Mesendoderm (in vitro differentiated cells): Measurements from ENCODE around the gene CCDC142.

Experiments
- DNase-seq: peaks from one replicate; pipeline ENCODE4 v3.0.0; 2013
- H2AK5ac ChIP-seq: 2 replicates; pipeline ENCODE4 v1.6.1; 2013; ENCODE audit warnings: low read length, inconsistent platforms
- H2BK120ac ChIP-seq: 2 replicates; pipeline ENCODE4 v1.6.1; 2013; ENCODE audit warnings: low read depth, mild to moderate bottlenecking, low read length, moderate library complexity, mixed read lengths
- H2BK15ac ChIP-seq: replicated peaks from 2 replicates; pipeline ENCODE4 v1.6.1; 2013; ENCODE audit warnings: low read depth, mild to moderate bottlenecking, moderate library complexity
- H2BK5ac ChIP-seq: 2 replicates; pipeline ENCODE4 v1.6.1; 2013; ENCODE audit warnings: low read length, inconsistent platforms
- H3K18ac ChIP-seq: 2 replicates; pipeline ENCODE4 v1.6.1; 2013; ENCODE audit warnings: mild to moderate bottlenecking, low read length, mixed read lengths
- H3K23ac ChIP-seq: one replicate; pipeline ENCODE4 v1.6.1; 2013; ENCODE audit warnings: low read length
- H3K27ac ChIP-seq: 2 replicates; pipeline ENCODE4 v1.5.1; 2013; ENCODE audit warnings: low read depth, mild to moderate bottlenecking, inconsistent platforms, low read length, moderate library complexity
- H3K27me3 ChIP-seq: 2 replicates; pipeline ENCODE4 v1.6.1; 2013; ENCODE audit warnings: low read length, control low read depth, mild to moderate bottlenecking, inconsistent platforms; ENCODE audit not compliant: insufficient read depth, poor library complexity
- H3K36me3 ChIP-seq: 2 replicates; pipeline ENCODE4 v1.6.1; 2013; ENCODE audit warnings: low read length, inconsistent platforms; ENCODE audit not compliant: control insufficient read depth, insufficient read depth
- H3K4ac ChIP-seq: one replicate; pipeline ENCODE4 v1.6.1; 2013; ENCODE audit warnings: low read depth, mild to moderate bottlenecking, low read length, moderate library complexity
- H3K4me1 ChIP-seq: 2 replicates; pipeline ENCODE4 v1.6.1; 2013; ENCODE audit warnings: low read depth, low read length, inconsistent platforms; ENCODE audit not compliant: control insufficient read depth
- H3K4me2 ChIP-seq: 2 replicates; pipeline ENCODE4 v1.6.1; 2013; ENCODE audit warnings: low read length
- H3K4me3 ChIP-seq: 2 replicates; pipeline ENCODE4 v1.5.1; 2013; ENCODE audit warnings: mild to moderate bottlenecking, low read length
- H3K56ac ChIP-seq: one replicate; pipeline ENCODE4 v1.6.1; 2013; ENCODE audit warnings: low read length
- H3K79me1 ChIP-seq: 2 replicates; pipeline ENCODE4 v1.6.1; 2013; ENCODE audit warnings: low read length, inconsistent platforms
- H3K79me2 ChIP-seq: 2 replicates; pipeline ENCODE4 v1.6.1; 2013; ENCODE audit warnings: mild to moderate bottlenecking, low read length; ENCODE audit not compliant: control insufficient read depth, insufficient read depth
- H3K9ac ChIP-seq: 2 replicates; pipeline ENCODE4 v1.6.1; 2013; ENCODE audit warnings: low read length, inconsistent platforms
- H4K5ac ChIP-seq: one replicate; pipeline ENCODE4 v1.6.1; 2013; ENCODE audit warnings: low read length
- H4K8ac ChIP-seq: one replicate; pipeline ENCODE4 v1.6.1; 2013; ENCODE audit warnings: low read depth, mild to moderate bottlenecking, control low read depth, low read length, moderate library complexity
- WGBS: extraction: QIAGEN DNeasy Blood & Tissue Kit; methylation state at CpG from one replicate; pipeline ENCODE4 v1.1.7; 2013; ENCODE audit warnings: low lambda C conversion rate, missing lambda C conversion rate; ENCODE audit not compliant: insufficient coverage; ENCODE audit errors: extremely low coverage; 5-methylcytosine and 5-hydroxymethylcytosine counted together

Gene CCDC142

GRCh38 chr2:74424139-74424992 lies 58.4 kb downstream of the CCDC142 start:
- H3K36me3 ChIP-seq = peaks cover 7% of the 10 kb centered on the region
- no peak overlapping the region for H2BK120ac ChIP-seq
- H3K4me2 ChIP-seq = no peak overlapping the region
- H3K4ac ChIP-seq = no peak overlapping the region
- peak; percentile 64 for DNase-seq
- no peak overlapping the region for H3K56ac ChIP-seq
- no peak overlapping the region for H4K8ac ChIP-seq
- H3K23ac ChIP-seq = no peak overlapping the region
- H2AK5ac ChIP-seq = no peak overlapping the region
- no CpG with 5 or more reads among the region's 5 CpGs for WGBS
- no peak overlapping the region for H3K4me3 ChIP-seq
- no peak overlapping the region for H3K27ac ChIP-seq
- no peaks in the 10 kb centered on the region for H3K79me2 ChIP-seq
- no peak overlapping the region for H2BK5ac ChIP-seq
- peaks cover 13% of the 10 kb centered on the region for H3K4me1 ChIP-seq
- no peak overlapping the region for H2BK15ac ChIP-seq
- no peak overlapping the region for H3K9ac ChIP-seq
- no peaks in the 10 kb centered on the region for H3K79me1 ChIP-seq
- H3K27me3 ChIP-seq = no peaks in the 10 kb centered on the region
- no peak overlapping the region for H3K18ac ChIP-seq
- no peak overlapping the region for H4K5ac ChIP-seq
